GM12878 (cell line): Measurements from ENCODE around the gene LRRIQ1. TPM values are rescaled to one million over a fixed set of nuclear protein-coding genes. Genes with fewer than 3 reads are reported as not detected.

Experiments used
- ATAC-seq: fragments of 200-7000 bp; cut with Tn5 transposase; 3 replicates; pipeline ENCODE4 v1.9.1; 2020; ENCODE audit warnings: mild to moderate bottlenecking, moderate library complexity
- BruUV-seq: library from RNA; stranded (reverse); fragments of 400-500 nt; replicated peaks from 2 replicates; lab custom pipeline; 2021; lab: Mats Ljungman, UMichigan
- CTCF ChIA-PET: fragments of 300-600 bp; sonication (Branson Sonifier 250); formaldehyde crosslinking; extraction: SDS; loops from one replicate; lab custom pipeline; 2021; ENCODE audit warnings: inconsistent platforms; lab: Yijun Ruan, JAX
- POLR2A ChIA-PET: fragments of 350-600 bp; formaldehyde crosslinking; extraction: SDS; loops from one replicate; lab custom pipeline; 2021; ENCODE audit warnings: inconsistent platforms; lab: Charles Lee
- RAD21 ChIA-PET: fragments of 300-600 bp; sonication (Branson Sonifier 250); formaldehyde crosslinking; loops from one replicate; lab custom pipeline; 2023; ENCODE audit warnings: antibody characterized with exemption; ENCODE audit not compliant: unreplicated experiment; lab: Charles Lee
- SMC1A ChIA-PET: fragments of 300-600 bp; sonication (Branson Sonifier 250); formaldehyde crosslinking; loops from one replicate; lab custom pipeline; 2023; ENCODE audit not compliant: unreplicated experiment, uncharacterized antibody; lab: Charles Lee
- DNase-seq: peaks from one replicate; pipeline ENCODE4 v3.0.0-alpha.2; 2011; ENCODE audit warnings: low read depth, low spot score
- FAIRE-seq: peaks from 3 replicates; lab custom pipeline; 2011; peaks lifted over from hg19 to GRCh38; lab: Jason Lieb, UNC
- H2AFZ ChIP-seq: 2 replicates; pipeline ENCODE4 v1.6.0; 2011; ENCODE audit warnings: low read depth, low read length, control low read depth; ENCODE audit not compliant: control insufficient read depth
- H3K27ac ChIP-seq: 2 replicates; pipeline ENCODE4 v1.5.1; 2011; ENCODE audit warnings: control low read depth; ENCODE audit not compliant: control insufficient read depth, insufficient read depth
- H3K27me3 ChIP-seq, 2 experiments: replicated peaks in 1 of 2; 2 replicates each; pipeline versions ENCODE4 v1.6.0 to v1.6.1; 2011; ENCODE audit warnings: low read length in 1 of 2; ENCODE audit not compliant: control insufficient read depth in 2 of 2, insufficient read depth in 2 of 2
- H3K36me3 ChIP-seq, 2 experiments: 2 replicates each; pipeline ENCODE4 v1.5.1; 2011; ENCODE audit warnings: low read length in 1 of 2; ENCODE audit not compliant: control insufficient read depth in 2 of 2, insufficient read depth in 2 of 2
- H3K4me1 ChIP-seq: 2 replicates; pipeline ENCODE4 v1.6.1; 2011; ENCODE audit warnings: mild to moderate bottlenecking, low read length, moderate library complexity, mixed read lengths; ENCODE audit not compliant: control insufficient read depth, insufficient read depth
- H3K4me2 ChIP-seq: 2 replicates; pipeline ENCODE4 v1.6.0; 2011; ENCODE audit warnings: control low read depth; ENCODE audit not compliant: control insufficient read depth, insufficient read depth
- H3K4me3 ChIP-seq: fragments of 200-600 bp; sonication (generic); 2 replicates; pipeline ENCODE4 v1.5.1; 2016
- H3K79me2 ChIP-seq: 2 replicates; pipeline ENCODE4 v1.6.0; 2011; ENCODE audit warnings: low read length; ENCODE audit not compliant: control insufficient read depth, insufficient read depth
- H3K9ac ChIP-seq: 2 replicates; pipeline ENCODE4 v1.8.0; 2011; ENCODE audit warnings: low read length, control low read depth, mixed read lengths; ENCODE audit not compliant: control insufficient read depth, insufficient read depth
- H3K9me3 ChIP-seq: replicated peaks from 3 replicates; pipeline ENCODE4 v1.5.1; 2011; ENCODE audit warnings: mild to moderate bottlenecking, low read length; ENCODE audit not compliant: control insufficient read depth, insufficient read depth
- H4K20me1 ChIP-seq: 2 replicates; pipeline ENCODE4 v1.6.0; 2011; ENCODE audit not compliant: control insufficient read depth, insufficient read depth
- BACH1 ChIP-seq: fragments of 450-650 bp; IDR thresholded peaks from 2 replicates; pipeline ENCODE4 v1.6.1; 2017; ENCODE audit warnings: mild to moderate bottlenecking, borderline replicate concordance
- CBX5 ChIP-seq: sonication (generic); IDR thresholded peaks from 2 replicates; pipeline ENCODE4 v1.6.1; 2016; ENCODE audit warnings: low read depth, moderate library complexity, mild to moderate bottlenecking, inconsistent platforms
- CHD2 ChIP-seq: IDR thresholded peaks from 2 replicates; pipeline ENCODE4 v1.6.1; 2011; ENCODE audit warnings: low read depth, low read length, improper control_type of control experiment, borderline replicate concordance
- FOS ChIP-seq: IDR thresholded peaks from 3 replicates; pipeline ENCODE4 v1.6.1; 2011; ENCODE audit warnings: borderline replicate concordance; ENCODE audit not compliant: insufficient read length; ENCODE audit errors: extremely low read depth
- HDAC6 ChIP-seq: fragments of 200-600 bp; sonication (generic); IDR thresholded peaks from one replicate; pipeline ENCODE4 v1.8.0; 2017; ENCODE audit warnings: antibody characterized with exemption; ENCODE audit not compliant: unreplicated experiment
- IKZF2 ChIP-seq, 2 experiments: fragments of 450-650 bp; IDR thresholded peaks; 2 replicates each; pipeline ENCODE4 v1.6.1; 2017; ENCODE audit warnings: mild to moderate bottlenecking in 2 of 2, moderate library complexity in 2 of 2
- IRF4 ChIP-seq: IDR thresholded peaks from 2 replicates; pipeline ENCODE4 v1.6.1; 2011; ENCODE audit warnings: low read depth, low read length
- JUND ChIP-seq: IDR thresholded peaks from 2 replicates; pipeline ENCODE4 v1.6.1; 2012; ENCODE audit warnings: low read depth, mild to moderate bottlenecking, low read length, improper control_type of control experiment, moderate library complexity
- KLF5 ChIP-seq: fragments of 450-650 bp; IDR thresholded peaks from 2 replicates; pipeline ENCODE4 v1.6.1; 2014; ENCODE audit warnings: mild to moderate bottlenecking; ENCODE audit not compliant: partially characterized antibody
- MAX ChIP-seq: IDR thresholded peaks from 2 replicates; pipeline ENCODE4 v1.6.1; 2012; ENCODE audit warnings: low read depth, low read length, improper control_type of control experiment
- MYB ChIP-seq: fragments of 150-350 bp; IDR thresholded peaks from 2 replicates; pipeline ENCODE4 v1.6.1; 2014; ENCODE audit warnings: mild to moderate bottlenecking, low read depth, low read length, borderline replicate concordance
- NFXL1 ChIP-seq: fragments of 450-650 bp; IDR thresholded peaks from 2 replicates; pipeline ENCODE4 v1.6.1; 2017; ENCODE audit warnings: antibody characterized with exemption, mild to moderate bottlenecking, borderline replicate concordance
- NR2C2 ChIP-seq: IDR thresholded peaks from 2 replicates; pipeline ENCODE4 v1.6.1; 2011; ENCODE audit warnings: borderline replicate concordance, low read depth; ENCODE audit not compliant: control insufficient read depth, insufficient read length
- PAX8 ChIP-seq: fragments of 450-650 bp; IDR thresholded peaks from 2 replicates; pipeline ENCODE4 v1.6.1; 2017; ENCODE audit warnings: mild to moderate bottlenecking, moderate library complexity
- SP1 ChIP-seq: IDR thresholded peaks from one replicate; pipeline ENCODE4 v1.6.1; 2011; ENCODE audit warnings: low read depth, low read length
- TARDBP ChIP-seq: IDR thresholded peaks from 2 replicates; pipeline ENCODE4 v1.6.1; 2016; ENCODE audit warnings: borderline replicate concordance
- USF1 ChIP-seq: IDR thresholded peaks from 2 replicates; pipeline ENCODE4 v1.6.1; 2011; ENCODE audit warnings: borderline replicate concordance, low read depth, mild to moderate bottlenecking, moderate library complexity, mixed read lengths, low read length; ENCODE audit not compliant: insufficient read depth; ENCODE audit errors: extremely low read length
- WRNIP1 ChIP-seq: IDR thresholded peaks from 2 replicates; pipeline ENCODE4 v1.6.1; 2011; ENCODE audit warnings: low read depth, low read length, improper control_type of control experiment, borderline replicate concordance
- WGBS: methylation state at CpG from one replicate; pipeline ENCODE4 v1.1.6; 2016; ENCODE audit warnings: low lambda C conversion rate; ENCODE audit not compliant: insufficient replicate concordance, insufficient coverage; ENCODE audit errors: missing lambda C conversion rate; 5-methylcytosine and 5-hydroxymethylcytosine counted together
- in situ Hi-C: fragments of 300-500 bp; cut with MboI; formaldehyde crosslinking; loops from 9 replicates; pipeline ENCODE4 v1.14.3; 2018; ENCODE audit warnings: mixed read lengths
- intact Hi-C: fragments of 100-400 bp; cut with micrococcal nuclease; formaldehyde crosslinking; loops from one replicate; pipeline ENCODE4 v1.14.2; 2022; ENCODE audit not compliant: unreplicated experiment
- polyA plus RNA-seq, 11 experiments: library from polyadenylated mRNA; depleted of rRNA in 4 of 11; unstranded in 6 of 11; stranded (reverse) in 5 of 11; fragments of >200 nt; fragmentation: Nextera tagmentation in 4 of 11; fragmentation: Illumina TruSeq in 1 of 11; extraction: Ambion mirVana in 4 of 11; extraction: Trizol in 1 of 11; gene quantifications; 1 replicate in 1 of 11; 2 replicates in 10 of 11; pipeline versions ENCODE4 v1.2.1 to v1.2.3, GENCODE V29; 2011 to 2016; ENCODE audit warnings: inconsistent platforms in 2 of 11, missing spikeins in 2 of 11, low read depth in 1 of 11
- total RNA-seq, 4 experiments: library from RNA; depleted of rRNA in 3 of 4; stranded (reverse); fragments of >200 nt in 3 of 4; fragmentation: Illumina TruSeq in 1 of 4; extraction: Trizol in 1 of 4; gene quantifications; 2 replicates each; pipeline versions ENCODE4 v1.2.1 to v1.2.3, GENCODE V29; 2013 to 2021
- TF ChIP-seq, protein P1 (sequence below): fragments of 450-650 bp; formaldehyde crosslinking; IDR thresholded peaks from 2 replicates; pipeline ENCODE4 v1.4.0; 2022; ENCODE audit warnings: mild to moderate bottlenecking, moderate library complexity

LRRIQ1 gene
- total and polyA plus RNA-seq, 10 of the 15 experiments (the other 5 are each of a cell fraction or from before 2014, with no cell fraction given) = 0.14 to 0.45 (median 0.37) TPM; not detected in 4

DNA sequence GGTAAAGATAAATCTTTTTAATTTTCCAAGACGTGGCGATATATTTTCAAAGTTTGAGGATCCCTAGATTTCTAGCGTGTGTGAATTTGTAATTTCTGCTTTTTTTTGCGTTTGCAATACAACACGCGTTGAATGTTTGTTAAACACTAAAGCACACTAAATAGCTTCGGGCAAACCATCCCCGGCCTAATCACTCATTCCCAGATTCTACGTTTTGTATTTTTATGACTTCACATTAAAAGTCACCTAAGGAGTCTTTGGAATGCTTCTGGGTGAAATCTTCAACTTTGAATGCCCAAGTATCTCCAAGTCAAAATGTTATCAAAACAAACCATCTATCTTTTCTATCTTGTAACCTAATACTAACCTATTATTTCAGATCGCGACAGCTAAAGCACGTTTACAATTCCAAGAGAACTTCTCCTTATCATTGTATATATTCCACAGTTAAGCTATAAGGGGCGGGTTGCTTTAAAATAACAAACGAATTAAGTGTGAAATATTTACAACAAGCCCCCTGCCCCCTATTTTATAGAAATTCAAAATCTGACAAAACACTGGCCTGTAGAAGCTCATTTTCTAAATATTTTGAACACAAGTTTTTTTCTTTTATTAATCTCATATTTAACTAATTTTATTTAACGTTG lies 245.0 kb downstream of the LRRIQ1 start:
- Histone ChIP-seq H3K27me3 (peaks cover 0 to 5% of the 10 kb centered on the region in 2 experiments; a peak in 3 of 4 replicates), H3K4me1 (no peaks in the 10 kb centered on the region), H2AFZ (no peak overlapping the region), H4K20me1 (no peaks in the 10 kb centered on the region), H3K79me2 (no peaks in the 10 kb centered on the region), H3K36me3 (no peaks in the 10 kb centered on the region), H3K27ac (no peak overlapping the region), H3K4me2 (no peak overlapping the region), H3K9ac (no peak overlapping the region), H3K9me3 (no peaks in the 10 kb centered on the region), H3K4me3 (no peak overlapping the region)
- no peak for DNase-seq
- FAIRE-seq = no peak
- intact Hi-C loops = no loop called here
- SMC1A ChIA-PET = interaction anchor here (0.9 kb wide), 1 partner anchor 80 kb away, joined by 3 read pairs; no protein-coding TSS in a partner anchor
- POLR2A ChIA-PET = no interaction called here
- no peak for TF ChIP-seq NR2C2
- no peak for TF ChIP-seq CHD2
- TF ChIP-seq, protein P1, sequence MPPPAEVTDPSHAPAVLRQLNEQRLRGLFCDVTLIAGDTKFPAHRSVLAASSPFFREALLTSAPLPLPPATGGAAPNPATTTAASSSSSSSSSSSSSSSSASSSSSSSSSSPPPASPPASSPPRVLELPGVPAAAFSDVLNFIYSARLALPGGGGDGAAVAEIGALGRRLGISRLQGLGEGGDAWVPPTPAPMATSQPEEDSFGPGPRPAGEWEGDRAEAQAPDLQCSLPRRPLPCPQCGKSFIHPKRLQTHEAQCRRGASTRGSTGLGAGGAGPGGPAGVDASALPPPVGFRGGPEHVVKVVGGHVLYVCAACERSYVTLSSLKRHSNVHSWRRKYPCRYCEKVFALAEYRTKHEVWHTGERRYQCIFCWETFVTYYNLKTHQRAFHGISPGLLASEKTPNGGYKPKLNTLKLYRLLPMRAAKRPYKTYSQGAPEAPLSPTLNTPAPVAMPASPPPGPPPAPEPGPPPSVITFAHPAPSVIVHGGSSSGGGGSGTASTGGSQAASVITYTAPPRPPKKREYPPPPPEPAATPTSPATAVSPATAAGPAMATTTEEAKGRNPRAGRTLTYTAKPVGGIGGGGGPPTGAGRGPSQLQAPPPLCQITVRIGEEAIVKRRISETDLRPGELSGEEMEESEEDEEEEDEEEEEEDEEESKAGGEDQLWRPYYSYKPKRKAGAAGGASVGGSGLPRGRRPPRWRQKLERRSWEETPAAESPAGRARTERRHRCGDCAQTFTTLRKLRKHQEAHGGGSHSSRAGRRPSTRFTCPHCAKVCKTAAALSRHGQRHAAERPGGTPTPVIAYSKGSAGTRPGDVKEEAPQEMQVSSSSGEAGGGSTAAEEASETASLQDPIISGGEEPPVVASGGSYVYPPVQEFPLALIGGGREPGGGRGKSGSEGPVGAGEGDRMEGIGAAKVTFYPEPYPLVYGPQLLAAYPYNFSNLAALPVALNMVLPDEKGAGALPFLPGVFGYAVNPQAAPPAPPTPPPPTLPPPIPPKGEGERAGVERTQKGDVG (CRISPR knock-in tag) = no peak
- no peak for TF ChIP-seq SP1
- TF ChIP-seq MAX = no peak
- no peak for TF ChIP-seq USF1
- no peak for TF ChIP-seq BACH1
- no peak for TF ChIP-seq NFXL1
- TF ChIP-seq IRF4 = no peak
- no peak for TF ChIP-seq HDAC6
- no peak for TF ChIP-seq FOS
- no peak for TF ChIP-seq IKZF2 (IDR thresholded peaks at IDR 0.05)
- no peak for TF ChIP-seq JUND
- TF ChIP-seq WRNIP1 = no peak
- TF ChIP-seq KLF5 = no peak
- TF ChIP-seq CBX5 = no peak
- no peak for TF ChIP-seq PAX8
- no peak for TF ChIP-seq TARDBP
- TF ChIP-seq MYB = no peak
- RAD21 ChIA-PET = no interaction called here
- ATAC-seq = no peak
- in situ Hi-C loops = no loop called here
- CTCF ChIA-PET = no interaction called here
- BruUV-seq = no TSS peak
- 27% methylated on average over 15 of the region's 15 CpGs for WGBS
